Mucosa of rectum (tissue), 2 donors: ENCODE data around the gene PARD3B.

Experiments used
- H3K27ac ChIP-seq, 2 donors: one replicate each; pipeline ENCODE4 v1.7.0; 2013; ENCODE audit warnings: inconsistent platforms in 2 of 2, low read depth in 2 of 2, low read length in 2 of 2
- H3K27me3 ChIP-seq, 2 donors: one replicate each; pipeline ENCODE4 v1.7.0; 2013; ENCODE audit warnings: low read length in 2 of 2; ENCODE audit not compliant: control insufficient read depth in 2 of 2, insufficient read depth in 2 of 2
- H3K36me3 ChIP-seq, 2 donors: one replicate each; pipeline ENCODE4 v1.7.0; 2013; ENCODE audit warnings: low read length in 2 of 2; ENCODE audit not compliant: control insufficient read depth in 2 of 2, insufficient read depth in 2 of 2
- H3K4me1 ChIP-seq, 2 donors: one replicate each; pipeline ENCODE4 v1.7.0; 2013; ENCODE audit warnings: low read length in 2 of 2, mild to moderate bottlenecking in 1 of 2; ENCODE audit not compliant: control insufficient read depth in 2 of 2, insufficient read depth in 2 of 2
- H3K4me3 ChIP-seq, 2 donors: one replicate each; pipeline ENCODE4 v1.7.0; 2013; ENCODE audit warnings: low read length in 2 of 2
- H3K9ac ChIP-seq, 2 donors: one replicate each; pipeline ENCODE4 v1.7.0; 2013; ENCODE audit warnings: low read length in 2 of 2, low read depth in 1 of 2, mild to moderate bottlenecking in 1 of 2
- H3K9me3 ChIP-seq, 2 donors: one replicate each; pipeline ENCODE4 v1.7.0; 2013; ENCODE audit warnings: low read length in 2 of 2; ENCODE audit not compliant: control insufficient read depth in 2 of 2
- donor health status: healthy.
- donor health status: Normal muscosa, but diverticular disease.

PARD3B gene

GRCh38 chr2:205357732-205358131, 812.5 kb downstream of the PARD3B start:
- Histone ChIP-seq H3K27me3 (no peaks in the 10 kb centered on the region), H3K36me3 (no peaks in the 10 kb centered on the region), H3K4me3 (no peak overlapping the region), H3K27ac (no peak overlapping the region), H3K9me3 (no peaks in the 10 kb centered on the region), H3K4me1 (no peaks in the 10 kb centered on the region), H3K9ac (no peak overlapping the region)

DNA sequence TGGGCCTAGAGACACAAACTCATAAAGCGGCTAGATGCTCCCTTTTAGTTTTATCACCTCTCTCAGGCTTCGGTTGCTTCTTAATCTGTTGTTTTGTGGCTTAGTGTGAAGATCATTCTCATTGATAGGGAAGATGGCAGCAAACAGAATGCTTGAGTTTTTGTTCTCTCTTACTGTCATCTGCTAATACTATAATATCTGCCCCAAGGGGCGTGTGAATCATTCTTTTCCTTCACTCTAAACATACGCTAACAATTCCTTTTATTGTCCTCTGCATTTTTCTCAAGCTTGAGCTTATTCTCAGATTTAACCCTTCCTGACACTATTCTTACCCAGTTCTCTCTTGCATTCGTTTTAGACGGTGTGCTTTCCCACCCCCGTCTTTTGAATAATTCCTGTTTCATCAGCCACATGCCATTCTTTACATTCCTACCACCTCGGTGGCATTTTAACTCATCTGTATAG, 813.1 kb downstream of the PARD3B start:
- no peaks in the 10 kb centered on the region for H3K27me3 ChIP-seq
- no peaks in the 10 kb centered on the region for H3K4me1 ChIP-seq
- H3K9me3 ChIP-seq = no peaks in the 10 kb centered on the region
- no peak overlapping the region for H3K4me3 ChIP-seq
- H3K9ac ChIP-seq = no peak overlapping the region
- H3K36me3 ChIP-seq = no peaks in the 10 kb centered on the region
- no peak overlapping the region for H3K27ac ChIP-seq

- Histone ChIP-seq H3K9me3 (no peaks in the 10 kb centered on the region), H3K27ac (no peak overlapping the region), H3K27me3 (no peaks in the 10 kb centered on the region), H3K4me3 (no peak overlapping the region), H3K9ac (no peak overlapping the region), H3K4me1 (no peaks in the 10 kb centered on the region), H3K36me3 (no peaks in the 10 kb centered on the region)
Measured at GRCh38 chr2:205361272-205361671, 816.0 kb downstream of the PARD3B start.

- no peak overlapping the region for H3K27ac ChIP-seq
- no peak overlapping the region for H3K4me3 ChIP-seq
- H3K4me1 ChIP-seq = no peaks in the 10 kb centered on the region
- no peaks in the 10 kb centered on the region for H3K9me3 ChIP-seq
- no peaks in the 10 kb centered on the region for H3K27me3 ChIP-seq
- H3K9ac ChIP-seq = no peak overlapping the region
- H3K36me3 ChIP-seq = no peaks in the 10 kb centered on the region
Measured at GRCh38 chr2:205361970-205362369, 816.7 kb downstream of the PARD3B start.

GRCh38 chr2:205364261-205364660, 819.0 kb downstream of the PARD3B start:
- H3K27ac ChIP-seq = no peak overlapping the region
- H3K27me3 ChIP-seq = no peaks in the 10 kb centered on the region
- H3K9me3 ChIP-seq = no peaks in the 10 kb centered on the region
- H3K9ac ChIP-seq = no peak overlapping the region
- H3K4me3 ChIP-seq = no peak overlapping the region
- no peaks in the 10 kb centered on the region for H3K4me1 ChIP-seq
- H3K36me3 ChIP-seq = no peaks in the 10 kb centered on the region

- Histone ChIP-seq H3K27ac (no peak overlapping the region), H3K27me3 (no peaks in the 10 kb centered on the region), H3K4me1 (no peaks in the 10 kb centered on the region), H3K9ac (no peak overlapping the region), H3K9me3 (no peaks in the 10 kb centered on the region), H3K4me3 (no peak overlapping the region), H3K36me3 (no peaks in the 10 kb centered on the region)
Measured at GRCh38 chr2:205366336-205367060, 821.2 kb downstream of the PARD3B start.

- no peaks in the 10 kb centered on the region for H3K9me3 ChIP-seq
- no peaks in the 10 kb centered on the region for H3K36me3 ChIP-seq
- no peaks in the 10 kb centered on the region for H3K27me3 ChIP-seq
- H3K4me1 ChIP-seq = no peaks in the 10 kb centered on the region
- H3K27ac ChIP-seq = no peak overlapping the region
- no peak overlapping the region for H3K9ac ChIP-seq
- H3K4me3 ChIP-seq = no peak overlapping the region
Measured at GRCh38 chr2:205367331-205367935, 822.2 kb downstream of the PARD3B start.

DNA sequence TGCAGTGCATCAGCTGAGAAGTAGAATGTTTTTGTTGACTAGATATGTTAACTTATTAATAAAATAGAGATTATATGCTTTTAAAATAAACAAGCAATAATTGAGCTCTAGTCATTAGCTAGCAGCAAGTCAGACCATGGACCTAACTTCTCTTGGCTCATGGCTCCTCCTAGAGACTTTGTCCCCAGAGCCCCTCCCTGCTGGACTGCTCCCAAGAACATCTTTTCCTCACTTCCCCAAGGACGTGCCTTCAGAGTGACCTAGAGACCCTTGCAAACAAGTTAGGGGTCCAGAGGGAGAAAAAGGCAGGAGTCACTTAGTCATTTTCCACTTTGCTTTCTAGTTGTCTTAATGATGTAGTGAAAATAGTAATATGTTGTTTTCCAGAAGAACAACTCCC, 824.5 kb downstream of the PARD3B start:
- Histone ChIP-seq H3K27me3 (no peaks in the 10 kb centered on the region), H3K9me3 (no peaks in the 10 kb centered on the region)

GRCh38 chr2:205370726-205371125, 825.5 kb downstream of the PARD3B start:
- Histone ChIP-seq H3K27ac (no peak overlapping the region), H3K9me3 (no peaks in the 10 kb centered on the region), H3K4me3 (no peak overlapping the region), H3K36me3 (no peaks in the 10 kb centered on the region), H3K27me3 (no peaks in the 10 kb centered on the region), H3K4me1 (no peaks in the 10 kb centered on the region), H3K9ac (no peak overlapping the region)

More for the DNA sequence above, 824.5 kb downstream of the PARD3B start:
- H3K36me3 ChIP-seq = no peaks in the 10 kb centered on the region
- H3K27ac ChIP-seq = no peak overlapping the region
- H3K9ac ChIP-seq = no peak overlapping the region
- H3K4me3 ChIP-seq = no peak overlapping the region
- H3K4me1 ChIP-seq = no peaks in the 10 kb centered on the region

- no peak overlapping the region for H3K4me3 ChIP-seq
- no peaks in the 10 kb centered on the region for H3K27me3 ChIP-seq
Measured at GRCh38 chr2:205372141-205372540, 826.9 kb downstream of the PARD3B start.

More at GRCh38 chr2:205372141-205372540, 826.9 kb downstream of the PARD3B start:
- Histone ChIP-seq H3K9me3 (no peaks in the 10 kb centered on the region), H3K4me1 (no peaks in the 10 kb centered on the region), H3K36me3 (no peaks in the 10 kb centered on the region), H3K27ac (no peak overlapping the region), H3K9ac (no peak overlapping the region)
